ENCODE results near the gene BICD2.
"Not testable (repeated sequence)": the region's sequence is repeated elsewhere in the genome, so short reads cannot be mapped to it uniquely, and the experiment has no call there.

BICD2 gene

GRCh38 chr9:92764381-92764987 lies at the start of gene BICD2:
BICD2 (minus strand) TSS chr9:92764833; CDS start chr9:92764744, 89 bp downstream.
- no peak for FAIRE-seq

DNA sequence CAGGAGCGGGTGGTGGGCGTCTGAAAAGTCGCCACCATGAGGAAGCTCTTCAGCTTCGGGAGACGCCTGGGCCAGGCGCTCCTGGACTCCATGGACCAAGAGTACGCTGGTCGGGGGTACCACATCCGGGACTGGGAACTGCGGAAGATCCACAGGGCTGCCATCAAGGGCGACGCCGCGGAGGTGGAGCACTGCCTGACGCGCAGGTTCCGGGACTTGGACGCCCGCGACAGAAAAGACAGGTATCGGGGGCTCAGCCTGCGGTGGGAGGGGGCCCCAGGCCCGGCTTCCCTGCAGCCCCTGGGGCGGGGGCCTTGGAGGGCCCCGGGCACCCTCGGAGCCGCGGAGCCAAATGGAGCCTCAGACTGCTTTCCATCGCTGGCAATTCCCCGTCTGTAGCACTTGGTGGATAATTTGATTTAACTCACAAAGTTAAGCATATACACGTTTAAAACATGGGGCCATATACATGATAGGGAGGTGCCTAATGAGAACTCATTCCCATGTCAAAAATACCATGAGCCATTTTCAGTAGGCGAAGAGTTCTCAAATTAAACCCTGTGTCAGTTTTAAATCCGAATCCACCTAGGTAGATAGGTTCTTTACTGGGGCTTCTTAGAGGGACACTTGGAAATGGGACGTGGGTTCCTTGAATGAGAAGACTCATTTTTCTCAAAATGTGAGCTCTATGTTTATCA lies 45.1 kb upstream of the BICD2 start:
- FAIRE-seq, result not testable (repeated sequence)

GRCh38 chr9:92808726-92809451 lies 44.3 kb upstream of the BICD2 start:
- no peak for FAIRE-seq

DNA sequence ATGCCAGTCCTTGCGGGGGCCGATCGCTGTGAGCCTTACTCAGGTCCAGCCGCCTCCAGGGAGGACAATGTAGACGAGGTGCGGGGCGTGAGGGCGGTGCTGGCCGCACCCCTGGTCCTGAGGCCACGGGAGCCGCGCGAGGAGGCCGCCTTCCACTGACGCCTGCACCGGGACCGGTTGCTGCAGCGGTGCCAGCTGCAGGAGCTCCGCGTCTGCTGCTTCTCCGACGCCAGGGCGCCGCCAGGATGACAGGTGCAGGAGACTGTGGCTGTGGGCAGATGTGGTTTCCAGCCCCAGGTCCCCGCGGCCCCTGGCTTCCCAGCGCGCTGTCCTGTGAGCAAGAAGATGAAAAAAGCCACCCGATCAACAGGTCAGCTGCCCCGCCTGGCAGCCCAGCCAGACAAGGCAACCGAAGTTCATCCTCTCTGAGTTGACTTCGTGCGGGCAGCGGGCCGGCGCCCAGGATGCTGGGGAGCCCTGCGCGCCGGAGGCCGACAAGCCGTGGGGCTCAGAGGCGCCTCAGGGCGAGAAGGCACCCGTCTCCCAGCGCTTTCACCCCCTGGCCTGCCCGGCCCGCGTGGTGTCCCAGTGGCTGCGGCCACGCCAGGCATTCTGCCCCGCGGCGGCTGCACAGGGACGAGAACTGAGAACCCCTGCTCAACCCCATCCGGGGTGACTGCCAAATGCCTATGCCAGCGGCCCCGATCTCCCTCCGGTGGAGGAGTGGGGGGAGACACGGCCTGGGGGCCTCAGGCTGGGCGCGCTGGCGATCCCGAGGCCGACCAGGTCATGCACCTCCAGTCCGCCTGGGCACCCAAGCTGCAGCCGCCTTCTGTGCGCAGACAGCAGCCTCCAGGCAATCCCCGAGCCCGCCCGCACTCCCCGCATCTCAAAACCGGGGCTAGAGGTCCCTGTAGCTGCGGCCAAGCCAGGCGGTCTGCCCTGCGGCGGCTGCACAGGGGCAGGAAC lies 43.4 kb upstream of the BICD2 start:
- no peak for FAIRE-seq

DNA sequence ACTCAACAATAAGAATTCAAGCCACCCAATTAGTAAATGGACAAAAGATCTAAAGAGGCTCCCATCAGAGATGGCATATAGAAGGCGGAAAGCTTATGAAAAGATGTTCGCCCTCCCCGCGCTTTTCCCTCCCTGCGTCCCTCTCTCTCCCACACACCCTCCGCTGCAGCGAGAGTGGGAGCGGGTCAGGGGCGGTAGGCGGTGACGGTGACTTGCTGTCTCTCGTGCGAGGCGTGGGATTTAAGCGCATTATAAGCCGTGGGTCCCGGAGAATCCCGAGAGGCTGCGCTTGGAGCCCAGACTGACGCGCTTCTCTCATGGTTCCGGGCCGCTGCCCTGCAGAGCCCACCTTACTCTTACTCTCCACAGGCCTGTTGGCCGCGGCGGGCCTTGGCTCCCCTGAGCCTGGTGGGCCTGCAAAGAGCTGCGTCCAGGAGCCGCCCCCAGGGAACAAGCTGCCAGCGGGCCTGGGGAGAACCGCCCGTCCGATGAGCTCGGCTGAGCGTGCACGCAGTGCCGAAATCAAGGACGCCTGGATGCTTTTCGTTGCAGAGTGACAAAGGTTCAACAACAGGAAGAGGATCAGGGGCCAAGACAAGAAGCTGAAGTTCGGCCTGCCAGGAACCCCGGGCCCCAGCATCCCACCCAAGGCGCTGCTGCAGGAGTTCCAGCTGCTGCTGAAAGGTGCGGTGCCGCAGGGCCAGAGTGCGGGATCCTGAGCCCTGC lies 42.6 kb upstream of the BICD2 start:
- no peak for FAIRE-seq

- FAIRE-seq, result no peak
Measured at GRCh38 chr9:92804727-92805126, 40.1 kb upstream of the BICD2 start.

- FAIRE-seq, result no peak
Measured at GRCh38 chr9:92798358-92798757, 33.7 kb upstream of the BICD2 start.

GRCh38 chr9:92796337-92796804 lies 31.7 kb upstream of the BICD2 start:
- FAIRE-seq, result not testable (repeated sequence)

GRCh38 chr9:92795598-92796336 lies 31.1 kb upstream of the BICD2 start:
- no peak for FAIRE-seq

DNA sequence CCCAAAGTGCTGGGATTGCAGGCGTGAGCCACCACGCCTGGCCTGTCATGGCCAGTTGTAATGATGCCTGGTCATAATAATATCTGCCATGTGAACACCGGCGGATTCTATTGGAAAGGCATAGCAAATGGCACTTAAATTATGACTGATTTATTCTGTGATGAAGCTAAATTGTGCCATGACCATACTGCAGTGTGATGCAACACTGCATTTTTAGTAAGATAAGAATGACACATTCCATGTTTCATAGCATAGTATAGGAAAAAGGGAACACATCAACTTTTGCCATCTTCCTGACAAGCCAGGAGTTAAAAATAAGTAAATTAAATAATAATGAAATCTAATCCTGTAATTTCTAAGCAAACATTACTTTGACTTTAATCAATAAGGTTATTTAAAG lies 30.4 kb upstream of the BICD2 start:
- FAIRE-seq, result no peak

DNA sequence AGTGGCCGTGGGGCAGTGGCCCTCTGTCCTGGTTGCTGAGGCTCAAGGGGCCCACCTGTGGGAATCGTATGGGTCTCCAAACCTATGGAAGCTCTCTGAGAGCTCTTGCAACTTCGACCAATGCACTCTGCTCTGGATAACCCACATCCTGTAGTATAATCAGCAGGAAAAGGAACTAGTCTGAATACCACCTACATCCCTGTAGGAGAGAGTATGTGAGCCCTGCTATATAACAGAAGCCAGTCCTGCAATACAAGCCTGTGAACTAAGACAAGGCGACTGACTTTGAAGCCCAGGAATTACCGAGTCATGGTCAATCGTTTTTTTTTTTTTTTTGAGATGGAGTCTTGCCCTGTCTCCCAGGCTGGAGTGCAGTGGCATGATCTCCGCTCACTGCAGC lies 29.8 kb upstream of the BICD2 start:
- no peak for FAIRE-seq

- no peak for FAIRE-seq
Measured at GRCh38 chr9:92790542-92791527, 26.2 kb upstream of the BICD2 start.

DNA sequence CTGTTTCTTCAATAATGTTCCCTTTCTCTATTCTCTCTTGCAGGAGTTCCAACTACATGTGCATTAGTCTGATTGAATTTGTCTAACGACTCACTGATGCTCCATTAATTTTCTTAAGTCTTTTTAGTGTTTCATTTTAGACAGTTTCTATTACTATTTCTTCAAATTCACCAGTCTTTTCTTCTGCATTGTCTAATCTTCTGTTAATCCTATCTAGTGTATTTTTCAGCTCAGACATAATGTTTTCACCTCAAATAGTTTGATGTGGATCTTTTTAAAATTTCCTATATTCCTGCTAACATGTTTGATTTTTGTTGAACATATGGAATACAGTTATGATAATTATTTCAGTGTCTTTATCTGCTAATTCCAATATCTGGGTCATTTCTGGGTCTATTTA lies 21.7 kb upstream of the BICD2 start:
- no peak for FAIRE-seq

- FAIRE-seq, result no peak
Measured at GRCh38 chr9:92781899-92782298, 17.3 kb upstream of the BICD2 start.

GRCh38 chr9:92780206-92780605 lies 15.6 kb upstream of the BICD2 start:
- FAIRE-seq, result no peak

GRCh38 chr9:92775466-92775865 lies 10.8 kb upstream of the BICD2 start:
- no peak for FAIRE-seq

DNA sequence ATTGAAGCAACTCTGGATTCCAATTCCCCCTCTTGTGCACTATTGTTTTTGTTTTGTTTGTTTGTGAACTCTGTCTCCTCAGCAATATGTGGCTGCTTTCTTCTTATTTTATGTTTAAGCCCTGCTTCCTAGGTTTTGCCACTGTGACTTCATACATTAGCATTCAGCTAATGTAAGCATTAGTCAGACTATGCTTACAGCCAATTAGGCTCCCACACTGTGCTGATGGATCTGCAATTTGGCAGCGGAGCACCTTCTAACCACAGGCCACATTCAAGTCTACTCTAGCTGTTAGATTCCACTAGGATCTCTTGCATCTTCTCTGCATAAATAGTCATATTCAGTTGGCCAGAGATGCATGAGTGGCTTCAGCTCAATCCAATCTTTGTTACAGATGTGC lies 9.6 kb upstream of the BICD2 start:
- no peak for FAIRE-seq

- FAIRE-seq, result no peak
Measured at GRCh38 chr9:92773810-92774209, 9.2 kb upstream of the BICD2 start.

- no peak for FAIRE-seq
Measured at GRCh38 chr9:92771309-92771708, 6.7 kb upstream of the BICD2 start.
